Upper lobe of right lung (tissue), 1 donor: ENCODE measurements around the gene RBM20. TPM values are rescaled to one million over a fixed set of nuclear protein-coding genes. Genes with fewer than 3 reads are reported as not detected.
A peak's percentile ranks its signal among the peaks of the same experiment; 100 is the strongest.

Source experiments
- ATAC-seq: fragments of 200-7000 bp; cut with Tn5 transposase; one replicate; pipeline ENCODE4 v1.9.1; 2020; ENCODE audit warnings: mild to moderate bottlenecking, moderate library complexity
- DNase-seq: peaks from one replicate; pipeline ENCODE4 v3.0.0-alpha.2; 2020
- H3K27ac ChIP-seq: fragments of 200-600 bp; one replicate; pipeline ENCODE4 v1.8.0; 2022
- H3K27me3 ChIP-seq: fragments of 200-600 bp; one replicate; pipeline ENCODE4 v1.8.0; 2022; ENCODE audit warnings: mild to moderate bottlenecking
- H3K36me3 ChIP-seq: fragments of 200-600 bp; one replicate; pipeline ENCODE4 v1.8.0; 2022
- H3K4me1 ChIP-seq: fragments of 200-600 bp; one replicate; pipeline ENCODE4 v1.8.0; 2022
- H3K4me3 ChIP-seq: fragments of 200-600 bp; one replicate; pipeline ENCODE4 v1.8.0; 2022; ENCODE audit warnings: mild to moderate bottlenecking
- H3K9me3 ChIP-seq: fragments of 200-600 bp; one replicate; pipeline ENCODE4 v1.8.0; 2022
- CTCF ChIP-seq: fragments of 200-600 bp; IDR thresholded peaks from one replicate; pipeline ENCODE4 v1.8.0; 2022; ENCODE audit warnings: antibody characterized with exemption
- intact Hi-C: fragments of 100-400 bp; cut with DNase I; formaldehyde crosslinking; loops from one replicate; pipeline ENCODE4 v1.11.0; 2022
- total RNA-seq: library from RNA; stranded (reverse); fragmentation: NEBNext Ultra II Directional; extraction: Animal tissue kit (Norgen Biotek cat#: 25700); gene quantifications from one replicate; pipeline ENCODE4 v1.2.1, GENCODE V29; 2021
- donor health status: DM: no; HTN: yes; CAD: no; lungs with severe emphysema.

The RBM20 gene
- total RNA-seq, 1 donor from 2014 or later = 0.41 TPM

- ATAC-seq = no peak
- H3K36me3 ChIP-seq = no peaks in the 10 kb centered on the region
- no peaks in the 10 kb centered on the region for H3K27me3 ChIP-seq
- no peak overlapping the region for H3K27ac ChIP-seq
- H3K9me3 ChIP-seq = no peaks in the 10 kb centered on the region
- intact Hi-C loops = no loop called here
- H3K4me3 ChIP-seq = no peak overlapping the region
- DNase-seq = no peak
- no peak for TF ChIP-seq CTCF
- H3K4me1 ChIP-seq = peaks cover 22% of the 10 kb centered on the region
Observed at GRCh38 chr10:110803239-110803749, 159.2 kb downstream of the RBM20 start.

GRCh38 chr10:110803830-110804338 is 159.7 kb downstream of the RBM20 start:
- Histone ChIP-seq H3K27ac (no peak overlapping the region), H3K4me1 (peaks cover 22% of the 10 kb centered on the region), H3K36me3 (no peaks in the 10 kb centered on the region), H3K4me3 (no peak overlapping the region), H3K9me3 (no peaks in the 10 kb centered on the region), H3K27me3 (no peaks in the 10 kb centered on the region)
- ATAC-seq (peak; percentile 81), DNase-seq (no peak)
- peak; percentile 66 for TF ChIP-seq CTCF
- intact Hi-C loops = no loop called here

- H3K27ac ChIP-seq = no peak overlapping the region
- H3K4me1 ChIP-seq = peaks cover 22% of the 10 kb centered on the region
- DNase-seq (no peak), ATAC-seq (no peak)
- no peaks in the 10 kb centered on the region for H3K9me3 ChIP-seq
- H3K27me3 ChIP-seq = no peaks in the 10 kb centered on the region
- no peaks in the 10 kb centered on the region for H3K36me3 ChIP-seq
- intact Hi-C loops = no loop called here
- H3K4me3 ChIP-seq = no peak overlapping the region
- TF ChIP-seq CTCF = no peak
Observed at GRCh38 chr10:110804376-110804775, 160.2 kb downstream of the RBM20 start.

GRCh38 chr10:110805292-110805691 is 161.2 kb downstream of the RBM20 start:
- no peak for DNase-seq
- peaks cover 22% of the 10 kb centered on the region for H3K4me1 ChIP-seq
- no peak overlapping the region for H3K27ac ChIP-seq

GRCh38 chr10:110806335-110806734 is 162.2 kb downstream of the RBM20 start:
- H3K27me3 ChIP-seq = no peaks in the 10 kb centered on the region
- H3K9me3 ChIP-seq = no peaks in the 10 kb centered on the region
- TF ChIP-seq CTCF = no peak
- ATAC-seq = no peak
- DNase-seq = no peak
- intact Hi-C loops = no loop called here
- H3K36me3 ChIP-seq = no peaks in the 10 kb centered on the region
- H3K4me3 ChIP-seq = no peak overlapping the region
- peaks cover 22% of the 10 kb centered on the region for H3K4me1 ChIP-seq
- no peak overlapping the region for H3K27ac ChIP-seq

More at GRCh38 chr10:110805292-110805691, 161.2 kb downstream of the RBM20 start:
- H3K4me3 ChIP-seq = no peak overlapping the region
- intact Hi-C loops = no loop called here
- H3K9me3 ChIP-seq = no peaks in the 10 kb centered on the region
- TF ChIP-seq CTCF = no peak
- no peak for ATAC-seq
- H3K36me3 ChIP-seq = no peaks in the 10 kb centered on the region
- H3K27me3 ChIP-seq = no peaks in the 10 kb centered on the region

- no peaks in the 10 kb centered on the region for H3K9me3 ChIP-seq
- no peak overlapping the region for H3K4me3 ChIP-seq
- no peak for TF ChIP-seq CTCF
- H3K36me3 ChIP-seq = no peaks in the 10 kb centered on the region
- intact Hi-C loops = no loop called here
- H3K4me1 ChIP-seq = peaks cover 10% of the 10 kb centered on the region
- H3K27me3 ChIP-seq = no peaks in the 10 kb centered on the region
- DNase-seq (no peak), ATAC-seq (no peak)
- no peak overlapping the region for H3K27ac ChIP-seq
Observed at GRCh38 chr10:110808123-110808522, 164.0 kb downstream of the RBM20 start.
